HepG2 (cell line): ENCODE results near the gene SSPN.

Experiments
- NR1H2 ChIP-seq: sonication (generic); formaldehyde crosslinking; IDR thresholded peaks from 2 replicates; pipeline ENCODE4 v1.8.1; 2022; ENCODE audit warnings: low read depth, missing genetic modification reagents, borderline replicate concordance
- RARG ChIP-seq: sonication (generic); formaldehyde crosslinking; IDR thresholded peaks from 2 replicates; pipeline ENCODE4 v1.4.0; 2020; ENCODE audit warnings: low read depth, mild to moderate bottlenecking, missing genetic modification reagents

GRCh38 chr12:26176725-26177124 lies 18.6 kb upstream of the SSPN start:
- TF ChIP-seq NR1H2 (CRISPR knock-in tag) (no peak), RARG (no peak)
